HuH-7 (cell line): ENCODE measurements around the gene NUDT1.
"Not testable (repeated sequence)": the region's sequence is repeated elsewhere in the genome, so short reads cannot be mapped to it uniquely, and the experiment has no call there.

Experiments
- DNase-seq: peaks from one replicate; pipeline ENCODE4 v3.0.0; 2011; ENCODE audit warnings: low spot score

NUDT1 gene

GRCh38 chr7:2249744-2250323 is 7.8 kb downstream of the NUDT1 start:
- DNase-seq, result no peak

- DNase-seq, result no peak
Measured at GRCh38 chr7:2251381-2251780, 9.4 kb downstream of the NUDT1 start.

GRCh38 chr7:2251841-2252771 is 10.1 kb downstream of the NUDT1 start:
- no peak for DNase-seq

- DNase-seq, result no peak
Measured at GRCh38 chr7:2253021-2253420, 11.0 kb downstream of the NUDT1 start.

GRCh38 chr7:2253525-2254244 is 11.7 kb downstream of the NUDT1 start:
- DNase-seq, result no peak

GRCh38 chr7:2254429-2255144 is 12.6 kb downstream of the NUDT1 start:
- no peak for DNase-seq

- DNase-seq, result no peak
Measured at GRCh38 chr7:2255145-2256139, 13.4 kb downstream of the NUDT1 start.

GRCh38 chr7:2256306-2257045 is 14.4 kb downstream of the NUDT1 start:
- DNase-seq, result no peak

- DNase-seq, result no peak
Measured at GRCh38 chr7:2257046-2257551, 15.1 kb downstream of the NUDT1 start.

- no peak for DNase-seq
Measured at GRCh38 chr7:2257651-2258050, 15.6 kb downstream of the NUDT1 start.

- no peak for DNase-seq
Measured at GRCh38 chr7:2258661-2259365, 16.8 kb downstream of the NUDT1 start.

GRCh38 chr7:2259480-2259879 is 17.5 kb downstream of the NUDT1 start:
- no peak for DNase-seq

GRCh38 chr7:2260820-2261219 is 18.8 kb downstream of the NUDT1 start:
- no peak for DNase-seq

GRCh38 chr7:2261611-2262010 is 19.6 kb downstream of the NUDT1 start:
- no peak for DNase-seq

- DNase-seq, result no peak
Measured at GRCh38 chr7:2263176-2263575, 21.1 kb downstream of the NUDT1 start.

- no peak for DNase-seq
Measured at GRCh38 chr7:2264158-2264557, 22.1 kb downstream of the NUDT1 start.

- no peak for DNase-seq
Measured at GRCh38 chr7:2266911-2267310, 24.9 kb downstream of the NUDT1 start.

GRCh38 chr7:2269089-2269990 is 27.3 kb downstream of the NUDT1 start:
- DNase-seq, result not testable (repeated sequence)
